Effector memory CD8-positive, alpha-beta T cell (primary cell): ENCODE data around the gene POLR1D.
A peak's percentile ranks its signal among the peaks of the same experiment; 100 is the strongest.

Source experiments
- ATAC-seq: fragments of 150-1000 bp; cut with Tn5 transposase; replicated peaks from 2 replicates; pipeline ENCODE4 v1.10.0; 2021; ENCODE audit warnings: mild to moderate bottlenecking, moderate library complexity
- DNase-seq, 3 experiments: peaks; one replicate each; pipeline ENCODE4 v3.0.0; 2021
- H3K27ac Mint-ChIP-seq, 2 donors: one replicate each; pipeline ENCODE4 v1.8.0; 2022; ENCODE audit warnings: mild to moderate bottlenecking in 2 of 2, mixed read lengths in 2 of 2, moderate library complexity in 2 of 2
- H3K27me3 Mint-ChIP-seq, 2 donors: one replicate each; pipeline ENCODE4 v1.8.0; 2022; ENCODE audit warnings: mixed read lengths in 2 of 2
- H3K36me3 Mint-ChIP-seq: one replicate; pipeline ENCODE4 v1.8.0; 2022; ENCODE audit warnings: mild to moderate bottlenecking, moderate library complexity, mixed read lengths; ENCODE audit not compliant: insufficient read depth
- H3K4me1 Mint-ChIP-seq, 2 donors: one replicate each; pipeline ENCODE4 v1.8.0; 2022; ENCODE audit warnings: low read depth in 2 of 2, mixed read lengths in 2 of 2
- H3K4me3 Mint-ChIP-seq, 2 donors: one replicate each; pipeline ENCODE4 v1.8.0; 2022; ENCODE audit warnings: mild to moderate bottlenecking in 2 of 2, mixed read lengths in 2 of 2, moderate library complexity in 2 of 2
- H3K9me3 Mint-ChIP-seq, 2 donors: one replicate each; pipeline ENCODE4 v1.8.0; 2022; ENCODE audit warnings: mixed read lengths in 2 of 2
- total RNA-seq, 9 experiments: gene quantifications; one replicate each; lab custom pipeline; 2026; lab: John Stamatoyannopoulos, UW

The POLR1D gene
- total RNA-seq = 69.9 to 111 (median 77.5) reads per million in 9 experiments

- Mint-ChIP-seq H3K36me3 (peaks cover 34% of the 10 kb centered on the region), H3K4me1 (peaks cover 38 to 56% of the 10 kb centered on the region in 2 donors), H3K27me3 (no peaks in the 10 kb centered on the region), H3K4me3 (peak within 1 kb of the TSS; percentile 81 to 86), H3K9me3 (no peaks in the 10 kb centered on the region), H3K27ac (peak within 1 kb of the TSS; percentile 87 to 93)
- peak; percentile 64 for ATAC-seq
- DNase-seq = peak; percentile 79 to 83 (median 81)
Measured at GRCh38 chr13:27621366-27622101, at the start of gene POLR1D. Gene POLR1D (plus strand): TSS chr13:27621892. CDS start chr13:27621984, 92 bp downstream.

- peaks cover 7% of the 10 kb centered on the region for H3K36me3 Mint-ChIP-seq
- no peak overlapping the region for H3K27ac Mint-ChIP-seq
Measured at GRCh38 chr13:27572234-27572901, 49.3 kb upstream of the POLR1D start.

GRCh38 chr13:27573265-27573664 is 48.4 kb upstream of the POLR1D start:
- no peak overlapping the region for H3K4me3 Mint-ChIP-seq
- H3K36me3 Mint-ChIP-seq = peaks cover 7% of the 10 kb centered on the region
- H3K4me1 Mint-ChIP-seq = peaks cover 13 to 24% of the 10 kb centered on the region in 2 donors
- H3K27ac Mint-ChIP-seq = peak overlapping the region in 1 of 2 donors; percentile 41
- DNase-seq (no peak), ATAC-seq (no peak)
- no peaks in the 10 kb centered on the region for H3K27me3 Mint-ChIP-seq
- H3K9me3 Mint-ChIP-seq = no peaks in the 10 kb centered on the region

More at GRCh38 chr13:27572234-27572901, 49.3 kb upstream of the POLR1D start:
- no peak for DNase-seq
- ATAC-seq = no peak
- peaks cover 13 to 20% of the 10 kb centered on the region in 2 donors for H3K4me1 Mint-ChIP-seq
- no peak overlapping the region for H3K4me3 Mint-ChIP-seq
- H3K27me3 Mint-ChIP-seq = no peaks in the 10 kb centered on the region
- no peaks in the 10 kb centered on the region for H3K9me3 Mint-ChIP-seq

GRCh38 chr13:27574661-27575060 is 47.0 kb upstream of the POLR1D start:
- H3K27me3 Mint-ChIP-seq = no peaks in the 10 kb centered on the region
- H3K9me3 Mint-ChIP-seq = no peaks in the 10 kb centered on the region
- peaks cover 16 to 24% of the 10 kb centered on the region in 2 donors for H3K4me1 Mint-ChIP-seq
- DNase-seq = no peak
- ATAC-seq = no peak
- H3K4me3 Mint-ChIP-seq = no peak overlapping the region
- H3K36me3 Mint-ChIP-seq = peaks cover 5% of the 10 kb centered on the region
- peak overlapping the region in 1 of 2 donors; percentile 28 for H3K27ac Mint-ChIP-seq

- peaks cover 19% of the 10 kb centered on the region for H3K36me3 Mint-ChIP-seq
- H3K4me1 Mint-ChIP-seq = peaks cover 17 to 18% of the 10 kb centered on the region in 2 donors
- no peak overlapping the region for H3K27ac Mint-ChIP-seq
- ATAC-seq (no peak), DNase-seq (no peak)
- H3K27me3 Mint-ChIP-seq = no peaks in the 10 kb centered on the region
- no peak overlapping the region for H3K4me3 Mint-ChIP-seq
- no peaks in the 10 kb centered on the region for H3K9me3 Mint-ChIP-seq
Measured at GRCh38 chr13:27578121-27579030, 43.3 kb upstream of the POLR1D start.

- Mint-ChIP-seq H3K4me1 (peaks cover 13 to 17% of the 10 kb centered on the region in 2 donors), H3K27me3 (no peaks in the 10 kb centered on the region), H3K27ac (no peak overlapping the region), H3K36me3 (peaks cover 21% of the 10 kb centered on the region), H3K9me3 (no peaks in the 10 kb centered on the region), H3K4me3 (peak overlapping the region in 1 of 2 donors; percentile 25)
- ATAC-seq (no peak), DNase-seq (no peak)
Measured at GRCh38 chr13:27583645-27584044, 38.0 kb upstream of the POLR1D start.

GRCh38 chr13:27587095-27587746 is 34.5 kb upstream of the POLR1D start:
- no peaks in the 10 kb centered on the region for H3K9me3 Mint-ChIP-seq
- peaks cover 10 to 17% of the 10 kb centered on the region in 2 donors for H3K4me1 Mint-ChIP-seq
- H3K27ac Mint-ChIP-seq = peak overlapping the region in 1 of 2 donors; percentile 41
- H3K4me3 Mint-ChIP-seq = no peak overlapping the region
- peaks cover 10% of the 10 kb centered on the region for H3K36me3 Mint-ChIP-seq
- ATAC-seq = no peak
- no peaks in the 10 kb centered on the region for H3K27me3 Mint-ChIP-seq
- no peak for DNase-seq

GRCh38 chr13:27588405-27588804 is 33.3 kb upstream of the POLR1D start:
- ATAC-seq = no peak
- Mint-ChIP-seq H3K9me3 (no peaks in the 10 kb centered on the region), H3K27ac (no peak overlapping the region), H3K27me3 (no peaks in the 10 kb centered on the region), H3K4me3 (no peak overlapping the region), H3K36me3 (peaks cover 6% of the 10 kb centered on the region), H3K4me1 (peaks cover 9 to 16% of the 10 kb centered on the region in 2 donors)
- DNase-seq = no peak

GRCh38 chr13:27592865-27593264 is 28.8 kb upstream of the POLR1D start:
- ATAC-seq = no peak
- Mint-ChIP-seq H3K27me3 (no peaks in the 10 kb centered on the region), H3K4me3 (no peak overlapping the region), H3K27ac (no peak overlapping the region), H3K36me3 (no peaks in the 10 kb centered on the region), H3K4me1 (peaks cover 0 to 1% of the 10 kb centered on the region in 2 donors), H3K9me3 (no peaks in the 10 kb centered on the region)
- no peak for DNase-seq

GRCh38 chr13:27593267-27593666 is 28.4 kb upstream of the POLR1D start:
- Mint-ChIP-seq H3K36me3 (no peaks in the 10 kb centered on the region), H3K4me3 (no peak overlapping the region), H3K4me1 (peaks cover 0 to under 1% of the 10 kb centered on the region in 2 donors), H3K9me3 (no peaks in the 10 kb centered on the region), H3K27ac (no peak overlapping the region), H3K27me3 (no peaks in the 10 kb centered on the region)
- DNase-seq = no peak
- no peak for ATAC-seq

- ATAC-seq = no peak
Measured at GRCh38 chr13:27595055-27595811, 26.5 kb upstream of the POLR1D start.

GRCh38 chr13:27599096-27599495 is 22.6 kb upstream of the POLR1D start:
- Mint-ChIP-seq H3K27me3 (no peaks in the 10 kb centered on the region), H3K27ac (no peak overlapping the region), H3K36me3 (no peaks in the 10 kb centered on the region), H3K4me1 (peaks cover 3 to 15% of the 10 kb centered on the region in 2 donors), H3K9me3 (no peaks in the 10 kb centered on the region), H3K4me3 (no peak overlapping the region)
- ATAC-seq = no peak
- no peak for DNase-seq

More at GRCh38 chr13:27595055-27595811, 26.5 kb upstream of the POLR1D start:
- no peak overlapping the region for H3K27ac Mint-ChIP-seq
- no peak overlapping the region for H3K4me3 Mint-ChIP-seq
- DNase-seq = no peak
- H3K36me3 Mint-ChIP-seq = no peaks in the 10 kb centered on the region
- H3K4me1 Mint-ChIP-seq = peaks cover 0 to 3% of the 10 kb centered on the region in 2 donors
- no peaks in the 10 kb centered on the region for H3K9me3 Mint-ChIP-seq
- no peaks in the 10 kb centered on the region for H3K27me3 Mint-ChIP-seq
